GM12873 (cell line): ENCODE measurements around the gene ZSCAN26.

Experiments
- CTCF ChIP-seq: IDR thresholded peaks from 2 replicates; pipeline ENCODE4 v1.5.1; 2012; ENCODE audit warnings: low read depth, mild to moderate bottlenecking, moderate library complexity, low read length, control low read depth; ENCODE audit not compliant: insufficient read depth; ENCODE audit errors: missing control alignments

Gene ZSCAN26

GRCh38 chr6:28311139-28311823 is 44.3 kb downstream of the ZSCAN26 start:
- TF ChIP-seq CTCF: no peak

- no peak for TF ChIP-seq CTCF
These were observed 46.0 kb downstream of the ZSCAN26 start for GRCh38 chr6:28312939-28313338.

- no peak for TF ChIP-seq CTCF
These were observed 48.7 kb downstream of the ZSCAN26 start for GRCh38 chr6:28315628-28316027.

GRCh38 chr6:28322661-28323060 is 55.7 kb downstream of the ZSCAN26 start:
- TF ChIP-seq CTCF: no peak

- TF ChIP-seq CTCF: no peak
These were observed 57.0 kb downstream of the ZSCAN26 start for GRCh38 chr6:28323813-28324424.

- no peak for TF ChIP-seq CTCF
These were observed 59.5 kb downstream of the ZSCAN26 start for GRCh38 chr6:28326371-28326948.
